ENCODE data around the gene DCC. TPM values are rescaled to one million over a fixed set of nuclear protein-coding genes. Genes with fewer than 3 reads are reported as not detected.
"Not testable (repeated sequence)": the region's sequence is repeated elsewhere in the genome, so short reads cannot be mapped to it uniquely, and the experiment has no call there.

Gene DCC
- total and polyA plus RNA-seq, 5 donors from 2014 or later: not detected

DNA sequence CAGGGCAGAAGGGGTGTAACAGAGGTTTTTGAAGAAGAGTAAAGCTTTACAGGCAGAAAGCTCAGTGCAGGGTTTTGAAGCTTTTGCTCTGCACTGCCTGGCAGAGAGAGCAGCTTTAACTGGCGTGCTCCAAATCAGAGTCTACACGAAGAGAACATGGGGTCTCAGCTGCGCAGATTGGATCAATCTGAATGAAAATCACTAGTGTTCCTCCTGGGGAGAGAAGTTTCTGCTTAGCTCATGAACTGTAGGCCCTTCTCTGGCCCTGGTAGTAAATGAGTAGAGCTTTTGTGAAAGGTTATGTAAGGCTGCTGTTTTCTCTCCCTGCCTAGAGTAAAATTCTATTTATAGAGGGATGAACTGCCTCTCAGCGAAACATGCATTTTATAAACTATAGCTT, 13.6 kb downstream of the DCC start:
- Histone ChIP-seq H3K27ac (ENCODE audit: insufficient read depth, low read length, poor library complexity, severe bottlenecking) (no peak overlapping the region), H3K27me3 (ENCODE audit: control insufficient read depth, insufficient read depth, low read length) (no peaks in the 10 kb centered on the region), H3K9me3 (ENCODE audit: control insufficient read depth in 2 of 2, low read length in 2 of 2) (no peaks in the 10 kb centered on the region), H3K4me1 (ENCODE audit: control insufficient read depth, insufficient read depth, low read length, poor library complexity, severe bottlenecking) (no peaks in the 10 kb centered on the region), H3K4me3 (ENCODE audit: low read depth, low read length) (no peak overlapping the region), H3K36me3 (ENCODE audit: control insufficient read depth, insufficient read depth, low read length) (no peaks in the 10 kb centered on the region)
- no peak overlapping the region for H3K4me3 Mint-ChIP-seq
- no peaks in the 10 kb centered on the region for H3K27me3 Mint-ChIP-seq
- H3K9me3 Mint-ChIP-seq: peaks cover 0 to 11% (median 4%) of the 10 kb centered on the region in 7 donors
- ATAC-seq (ENCODE audit: low read depth in 2 of 2) (no peak), DNase-seq (no peak)
- H3K27ac Mint-ChIP-seq: no peak overlapping the region
- no peaks in the 10 kb centered on the region for H3K36me3 Mint-ChIP-seq
- H3K4me1 Mint-ChIP-seq: no peaks in the 10 kb centered on the region

DNA sequence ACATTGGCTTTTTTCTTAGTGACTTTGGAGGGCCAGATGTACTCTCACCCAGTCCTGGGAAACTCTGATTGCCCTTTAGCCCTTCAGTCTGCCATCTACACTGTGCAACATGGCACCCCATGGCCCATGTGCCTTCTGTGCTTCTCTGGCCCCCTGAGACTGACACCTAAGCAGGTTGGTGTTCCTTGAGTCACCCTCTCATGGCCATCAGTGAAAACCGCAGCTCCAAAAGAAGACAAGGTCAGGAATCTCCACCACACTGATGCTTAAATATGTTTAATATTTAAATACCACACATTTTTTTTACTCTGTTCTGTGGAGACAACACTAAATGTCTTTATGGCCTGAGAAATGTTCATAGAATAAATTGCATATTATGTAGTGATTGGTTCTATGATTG, 23.9 kb downstream of the DCC start:
- H3K36me3 ChIP-seq (ENCODE audit: control insufficient read depth, insufficient read depth, low read length): no peaks in the 10 kb centered on the region
- H3K27me3 ChIP-seq (ENCODE audit: control insufficient read depth, insufficient read depth, low read length): no peaks in the 10 kb centered on the region
- Mint-ChIP-seq H3K27me3 (no peaks in the 10 kb centered on the region), H3K36me3 (no peaks in the 10 kb centered on the region), H3K4me1 (no peaks in the 10 kb centered on the region), H3K27ac (no peak overlapping the region), H3K4me3 (no peak overlapping the region), H3K9me3 (peaks cover 0 to 4% (median 3%) of the 10 kb centered on the region in 7 donors)
- ATAC-seq (ENCODE audit: low read depth in 2 of 2): no peak
- no peak for DNase-seq
- no peak overlapping the region for H3K27ac ChIP-seq (ENCODE audit: insufficient read depth, low read length, poor library complexity, severe bottlenecking)
- H3K4me3 ChIP-seq (ENCODE audit: low read depth, low read length): no peak overlapping the region
- no peaks in the 10 kb centered on the region for H3K4me1 ChIP-seq (ENCODE audit: control insufficient read depth, insufficient read depth, low read length, poor library complexity, severe bottlenecking)
- H3K9me3 ChIP-seq (ENCODE audit: control insufficient read depth in 2 of 2, low read length in 2 of 2): no peaks in the 10 kb centered on the region

DNA sequence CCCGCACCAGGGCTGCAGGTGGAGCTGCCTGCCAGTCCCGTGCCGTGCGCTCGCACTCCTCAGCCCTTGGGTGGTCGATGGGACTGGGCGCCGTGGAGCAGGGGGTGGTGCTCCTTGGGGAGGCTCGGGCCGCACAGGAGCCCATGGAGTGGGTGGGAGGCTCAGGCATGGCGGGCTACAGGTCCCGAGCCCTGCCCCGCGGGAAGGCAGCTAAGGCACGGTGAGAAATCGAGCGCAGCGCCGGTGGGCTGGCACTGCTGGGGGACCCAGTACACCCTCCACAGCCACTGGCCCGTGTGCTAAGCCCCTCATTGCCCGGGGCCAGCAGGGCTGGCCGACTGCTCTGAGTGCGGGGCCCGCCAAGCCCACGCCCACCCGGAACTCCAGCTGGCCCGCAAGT, 26.9 kb downstream of the DCC start:
- not testable (repeated sequence) for H3K4me3 Mint-ChIP-seq; H3K4me1 ChIP-seq (ENCODE audit: control insufficient read depth, insufficient read depth, low read length, poor library complexity, severe bottlenecking); H3K36me3 ChIP-seq (ENCODE audit: control insufficient read depth, insufficient read depth, low read length); H3K9me3 Mint-ChIP-seq; H3K27ac ChIP-seq (ENCODE audit: insufficient read depth, low read length, poor library complexity, severe bottlenecking); H3K27me3 Mint-ChIP-seq; H3K4me1 Mint-ChIP-seq; DNase-seq; H3K27me3 ChIP-seq (ENCODE audit: control insufficient read depth, insufficient read depth, low read length); ATAC-seq (ENCODE audit: low read depth in 2 of 2); H3K4me3 ChIP-seq (ENCODE audit: low read depth, low read length); H3K9me3 ChIP-seq (ENCODE audit: control insufficient read depth in 2 of 2, low read length in 2 of 2); H3K36me3 Mint-ChIP-seq; H3K27ac Mint-ChIP-seq

GRCh38 chr18:52367953-52368742, 28.2 kb downstream of the DCC start:
- no peaks in the 10 kb centered on the region for H3K27me3 Mint-ChIP-seq
- Histone ChIP-seq H3K27me3 (ENCODE audit: control insufficient read depth, insufficient read depth, low read length) (no peaks in the 10 kb centered on the region), H3K27ac (ENCODE audit: insufficient read depth, low read length, poor library complexity, severe bottlenecking) (no peak overlapping the region), H3K36me3 (ENCODE audit: control insufficient read depth, insufficient read depth, low read length) (no peaks in the 10 kb centered on the region), H3K4me1 (ENCODE audit: control insufficient read depth, insufficient read depth, low read length, poor library complexity, severe bottlenecking) (no peaks in the 10 kb centered on the region), H3K9me3 (ENCODE audit: control insufficient read depth in 2 of 2, low read length in 2 of 2) (no peaks in the 10 kb centered on the region), H3K4me3 (ENCODE audit: low read depth, low read length) (no peak overlapping the region)
- DNase-seq: no peak
- no peak overlapping the region for H3K4me3 Mint-ChIP-seq
- no peak overlapping the region for H3K27ac Mint-ChIP-seq
- H3K9me3 Mint-ChIP-seq: peaks cover 0 to 4% (median 3%) of the 10 kb centered on the region in 7 donors
- no peaks in the 10 kb centered on the region for H3K36me3 Mint-ChIP-seq
- H3K4me1 Mint-ChIP-seq: no peaks in the 10 kb centered on the region
- no peak for ATAC-seq (ENCODE audit: low read depth in 2 of 2)

- no peaks in the 10 kb centered on the region for H3K4me1 Mint-ChIP-seq
- Histone ChIP-seq H3K27me3 (ENCODE audit: control insufficient read depth, insufficient read depth, low read length) (no peaks in the 10 kb centered on the region), H3K9me3 (ENCODE audit: control insufficient read depth in 2 of 2, low read length in 2 of 2) (no peaks in the 10 kb centered on the region), H3K4me1 (ENCODE audit: control insufficient read depth, insufficient read depth, low read length, poor library complexity, severe bottlenecking) (no peaks in the 10 kb centered on the region), H3K27ac (ENCODE audit: insufficient read depth, low read length, poor library complexity, severe bottlenecking) (no peak overlapping the region), H3K36me3 (ENCODE audit: control insufficient read depth, insufficient read depth, low read length) (no peaks in the 10 kb centered on the region), H3K4me3 (ENCODE audit: low read depth, low read length) (no peak overlapping the region)
- H3K36me3 Mint-ChIP-seq: no peaks in the 10 kb centered on the region
- DNase-seq (no peak), ATAC-seq (ENCODE audit: low read depth in 2 of 2) (no peak)
- no peaks in the 10 kb centered on the region for H3K27me3 Mint-ChIP-seq
- H3K4me3 Mint-ChIP-seq: no peak overlapping the region
- no peak overlapping the region for H3K27ac Mint-ChIP-seq
- H3K9me3 Mint-ChIP-seq: peaks cover 0 to 4% (median 2%) of the 10 kb centered on the region in 7 donors
These were observed 30.8 kb downstream of the DCC start for GRCh38 chr18:52370841-52371240.

GRCh38 chr18:52376104-52376503, 36.1 kb downstream of the DCC start:
- ATAC-seq (ENCODE audit: low read depth in 2 of 2) (no peak), DNase-seq (no peak)
- Mint-ChIP-seq H3K36me3 (no peaks in the 10 kb centered on the region), H3K27ac (no peak overlapping the region), H3K4me3 (no peak overlapping the region), H3K27me3 (no peaks in the 10 kb centered on the region), H3K9me3 (peaks cover 0 to 2% (median 0%) of the 10 kb centered on the region in 7 donors), H3K4me1 (no peaks in the 10 kb centered on the region)
- Histone ChIP-seq H3K4me1 (ENCODE audit: control insufficient read depth, insufficient read depth, low read length, poor library complexity, severe bottlenecking) (no peaks in the 10 kb centered on the region), H3K27me3 (ENCODE audit: control insufficient read depth, insufficient read depth, low read length) (no peaks in the 10 kb centered on the region), H3K9me3 (ENCODE audit: control insufficient read depth in 2 of 2, low read length in 2 of 2) (no peaks in the 10 kb centered on the region), H3K27ac (ENCODE audit: insufficient read depth, low read length, poor library complexity, severe bottlenecking) (no peak overlapping the region), H3K4me3 (ENCODE audit: low read depth, low read length) (no peak overlapping the region), H3K36me3 (ENCODE audit: control insufficient read depth, insufficient read depth, low read length) (no peaks in the 10 kb centered on the region)

- no peak overlapping the region for H3K4me3 Mint-ChIP-seq
These were observed 37.1 kb downstream of the DCC start for GRCh38 chr18:52377094-52377493.

GRCh38 chr18:52386306-52386705, 46.3 kb downstream of the DCC start:
- no peak overlapping the region for H3K4me3 ChIP-seq (ENCODE audit: low read depth, low read length)
- H3K4me1 Mint-ChIP-seq: no peaks in the 10 kb centered on the region
- H3K27ac Mint-ChIP-seq: no peak overlapping the region
- H3K27me3 Mint-ChIP-seq: no peaks in the 10 kb centered on the region
- H3K36me3 Mint-ChIP-seq: no peaks in the 10 kb centered on the region
- no peaks in the 10 kb centered on the region for H3K9me3 ChIP-seq (ENCODE audit: control insufficient read depth in 2 of 2, low read length in 2 of 2)
- peaks cover 0 to 3% (median 0%) of the 10 kb centered on the region in 7 donors for H3K9me3 Mint-ChIP-seq
- DNase-seq (no peak), ATAC-seq (ENCODE audit: low read depth in 2 of 2) (no peak)
- H3K27ac ChIP-seq (ENCODE audit: insufficient read depth, low read length, poor library complexity, severe bottlenecking): no peak overlapping the region
- no peaks in the 10 kb centered on the region for H3K27me3 ChIP-seq (ENCODE audit: control insufficient read depth, insufficient read depth, low read length)
- no peaks in the 10 kb centered on the region for H3K4me1 ChIP-seq (ENCODE audit: control insufficient read depth, insufficient read depth, low read length, poor library complexity, severe bottlenecking)
- no peaks in the 10 kb centered on the region for H3K36me3 ChIP-seq (ENCODE audit: control insufficient read depth, insufficient read depth, low read length)
- no peak overlapping the region for H3K4me3 Mint-ChIP-seq

More at GRCh38 chr18:52377094-52377493, 37.1 kb downstream of the DCC start:
- Histone ChIP-seq H3K27ac (ENCODE audit: insufficient read depth, low read length, poor library complexity, severe bottlenecking) (no peak overlapping the region), H3K27me3 (ENCODE audit: control insufficient read depth, insufficient read depth, low read length) (no peaks in the 10 kb centered on the region), H3K9me3 (ENCODE audit: control insufficient read depth in 2 of 2, low read length in 2 of 2) (no peaks in the 10 kb centered on the region), H3K4me3 (ENCODE audit: low read depth, low read length) (no peak overlapping the region), H3K36me3 (ENCODE audit: control insufficient read depth, insufficient read depth, low read length) (no peaks in the 10 kb centered on the region), H3K4me1 (ENCODE audit: control insufficient read depth, insufficient read depth, low read length, poor library complexity, severe bottlenecking) (no peaks in the 10 kb centered on the region)
- ATAC-seq (ENCODE audit: low read depth in 2 of 2): no peak
- no peak for DNase-seq
- H3K4me1 Mint-ChIP-seq: no peaks in the 10 kb centered on the region
- no peaks in the 10 kb centered on the region for H3K27me3 Mint-ChIP-seq
- H3K36me3 Mint-ChIP-seq: no peaks in the 10 kb centered on the region
- peaks cover 0 to 2% (median 0%) of the 10 kb centered on the region in 7 donors for H3K9me3 Mint-ChIP-seq
- H3K27ac Mint-ChIP-seq: no peak overlapping the region
